Stimulated activated CD8-positive, alpha-beta memory T cell treated with anti-CD3 and anti-CD28 coated beads, Interleukin-12 subunit alpha, Interleukin-12 subunit beta, amount 100 ng/mL, for 4 hours (primary cell): Measurements from ENCODE around the gene RAET1E.
"Not testable (repeated sequence)": the region's sequence is repeated elsewhere in the genome, so short reads cannot be mapped to it uniquely, and the experiment has no call there.

Experiments
- DNase-seq: peaks from one replicate; pipeline ENCODE4 v3.0.0-alpha.2; 2020; ENCODE audit warnings: low read depth

Gene RAET1E

DNA sequence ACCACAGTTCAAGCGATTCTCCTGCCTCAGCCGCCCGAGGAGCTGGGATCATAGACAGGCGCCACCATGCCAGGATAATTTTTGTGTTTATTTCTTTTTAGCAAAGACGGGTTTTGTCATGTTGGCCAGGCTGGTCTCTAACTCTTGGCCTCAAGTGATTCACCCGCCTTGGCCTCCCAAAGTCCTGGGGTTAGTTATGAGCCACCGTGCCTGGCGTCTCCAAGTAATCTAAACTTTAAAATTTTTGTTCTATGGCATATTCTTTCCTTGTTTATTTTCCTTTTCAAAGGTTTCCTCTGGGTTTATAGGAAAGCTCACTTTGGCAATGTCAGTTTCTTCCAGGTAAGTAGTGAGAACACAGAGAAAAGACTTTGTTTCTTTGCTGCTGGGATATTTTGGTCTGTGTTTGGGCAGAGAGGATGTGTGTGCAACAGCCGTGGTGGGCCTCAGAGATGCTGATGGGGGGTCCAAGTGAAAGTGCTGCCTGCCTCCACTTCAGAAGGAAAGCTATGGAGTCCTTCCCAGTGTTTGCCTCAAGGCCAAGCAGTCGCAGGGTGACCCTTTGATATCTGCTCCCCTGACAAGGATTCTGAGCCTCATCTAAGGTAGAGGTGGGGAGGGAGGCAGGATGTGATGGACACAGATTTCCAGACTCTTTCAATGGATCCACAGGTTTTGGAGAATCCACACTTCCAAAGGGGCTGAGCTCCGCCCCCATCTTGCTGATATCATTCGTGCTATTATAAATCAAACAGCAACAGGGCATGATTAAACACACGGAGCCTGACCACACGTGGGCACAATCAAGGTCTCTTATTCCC, 36.1 kb downstream of the RAET1E start:
- DNase-seq, result no peak

DNA sequence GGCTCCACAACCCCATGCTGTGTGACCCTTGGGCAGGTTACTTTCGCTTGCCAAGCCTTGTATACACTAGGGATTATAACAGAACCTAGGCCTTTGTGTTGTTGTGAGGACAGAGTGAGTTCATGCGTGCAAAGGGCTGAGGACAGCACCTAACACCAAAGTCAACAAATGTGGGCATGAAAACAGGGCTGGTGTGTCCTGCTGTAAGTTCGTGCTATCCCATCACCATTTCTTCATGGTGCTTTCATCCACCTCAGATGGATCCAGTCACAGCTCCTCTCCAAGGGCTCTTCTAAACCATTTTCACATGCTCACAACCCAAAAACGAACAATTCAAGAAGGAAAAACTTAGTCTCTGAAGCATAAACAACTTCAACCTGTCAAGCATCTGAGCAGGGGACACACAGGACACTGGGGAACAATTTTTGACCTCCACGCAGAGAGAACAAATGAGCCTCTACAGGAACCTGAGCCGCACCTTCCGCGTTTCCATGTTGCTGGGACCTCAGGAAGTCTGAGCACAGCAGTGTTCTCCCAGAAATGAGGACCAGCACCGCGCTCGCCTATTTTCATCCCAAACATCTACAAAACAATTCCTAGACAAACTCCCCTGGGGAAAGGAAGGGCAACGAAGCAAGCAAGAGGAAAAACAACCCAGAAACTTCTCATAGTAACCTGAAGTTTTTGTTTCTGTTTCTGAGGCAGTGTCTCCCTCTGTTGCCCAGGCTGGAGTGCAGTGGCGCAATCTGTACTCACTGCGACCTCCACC, 36.9 kb downstream of the RAET1E start:
- no peak for DNase-seq

DNA sequence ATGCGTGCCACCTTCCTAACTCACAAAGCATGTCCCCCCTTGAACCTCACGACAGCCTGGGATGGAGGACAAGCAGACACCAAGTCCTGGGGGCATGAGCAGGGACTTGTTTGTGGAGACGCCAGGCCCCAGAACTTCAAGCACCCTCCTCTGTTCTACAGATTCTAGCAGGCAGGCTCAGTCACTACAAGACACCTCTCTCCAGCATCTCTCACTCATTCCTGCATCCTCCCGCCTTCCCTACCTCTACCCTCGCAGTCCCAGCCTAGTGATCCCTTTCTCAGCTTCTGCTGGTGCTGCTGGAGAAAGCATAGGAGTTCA, 37.4 kb downstream of the RAET1E start:
- DNase-seq, result no peak

DNA sequence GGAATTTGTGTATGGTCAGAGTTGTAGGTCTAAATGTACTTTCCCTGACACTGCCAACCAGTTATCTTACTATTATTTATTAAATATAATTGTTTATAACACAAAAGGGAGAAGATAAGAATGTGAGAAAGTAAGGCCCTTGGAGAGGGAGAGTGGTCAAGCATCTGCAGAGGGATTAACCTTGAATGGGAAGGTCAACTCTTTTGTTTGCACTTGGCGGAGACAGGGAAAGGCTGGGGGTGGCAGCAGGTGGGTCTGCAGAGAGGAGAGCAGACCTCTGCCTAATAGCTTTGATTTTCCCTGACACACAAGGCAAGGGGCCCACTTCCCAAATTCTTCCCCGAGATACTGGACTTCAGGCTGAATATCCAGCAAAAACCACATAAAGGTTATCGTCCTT, 38.0 kb downstream of the RAET1E start:
- no peak for DNase-seq

DNA sequence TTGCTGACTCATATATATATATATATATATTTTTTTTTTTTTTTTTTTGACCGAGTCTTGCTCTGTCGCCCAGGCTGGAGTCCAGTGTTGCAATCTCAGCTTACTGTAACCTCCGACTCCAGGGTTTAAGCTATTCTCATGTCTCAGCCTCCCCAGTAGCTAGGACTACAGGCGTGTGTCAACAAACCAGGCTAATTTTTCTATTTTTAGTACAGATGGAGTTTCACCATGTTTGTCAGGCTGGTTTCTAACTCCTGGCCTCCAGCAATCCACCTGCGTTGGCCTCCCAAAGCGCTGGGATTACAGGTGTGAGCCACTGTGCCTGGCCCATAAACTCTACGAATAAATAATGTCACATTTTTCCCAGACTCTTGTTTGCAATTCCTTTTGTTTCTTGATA, 38.5 kb downstream of the RAET1E start:
- DNase-seq, result no peak

DNA sequence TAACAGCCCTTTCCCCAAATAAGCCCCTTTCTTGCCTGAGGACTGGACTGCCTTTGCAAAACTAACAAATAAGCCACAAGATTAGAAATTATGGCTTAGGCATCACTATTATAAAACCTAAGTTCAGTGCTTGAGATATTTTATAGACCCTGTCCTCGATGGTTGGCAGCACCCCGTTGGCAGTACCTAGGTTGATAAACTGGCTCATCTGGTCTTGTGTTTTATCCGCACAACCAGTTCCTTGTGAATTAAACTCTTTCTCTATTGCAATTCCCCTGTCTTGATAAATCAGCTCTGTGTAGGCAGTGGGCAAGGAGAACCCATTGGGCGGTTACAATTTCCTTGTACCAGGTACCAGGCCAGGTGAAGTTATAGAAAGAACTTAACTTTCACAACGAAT, 40.4 kb downstream of the RAET1E start:
- DNase-seq, result no peak

DNA sequence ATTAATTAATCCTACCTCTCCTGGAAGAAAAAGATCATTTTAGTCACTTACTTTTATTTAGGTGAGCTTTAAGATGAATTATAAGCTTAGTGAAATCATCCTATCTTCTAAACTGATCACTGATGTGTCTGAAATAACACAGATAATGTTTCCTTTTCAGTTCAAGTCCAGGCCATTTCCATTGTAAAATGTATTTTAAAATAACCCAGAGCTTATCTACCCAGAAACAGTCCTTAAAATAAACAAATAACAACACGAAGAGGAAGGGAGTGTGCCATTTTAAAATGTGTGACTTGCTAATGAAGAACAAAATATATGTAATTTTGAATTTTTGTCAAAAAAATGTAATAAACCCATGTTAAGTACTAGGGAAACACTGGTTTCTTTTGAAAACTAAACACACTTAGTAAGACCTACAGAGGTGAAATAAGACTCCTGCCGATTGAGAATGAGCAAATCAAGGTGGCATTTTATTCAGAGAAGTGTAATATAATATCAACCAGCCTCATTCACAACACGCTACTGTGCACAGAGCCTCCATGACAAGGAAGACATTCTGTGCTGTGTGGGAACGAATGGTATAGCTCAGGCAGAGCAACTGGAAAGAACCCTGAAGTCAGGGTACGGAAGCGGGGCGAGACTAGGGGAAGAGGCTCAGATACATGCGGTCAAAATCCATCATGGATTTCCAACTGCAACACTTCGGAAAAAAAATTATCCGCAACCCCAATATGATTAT, 41.5 kb downstream of the RAET1E start:
- no peak for DNase-seq

DNA sequence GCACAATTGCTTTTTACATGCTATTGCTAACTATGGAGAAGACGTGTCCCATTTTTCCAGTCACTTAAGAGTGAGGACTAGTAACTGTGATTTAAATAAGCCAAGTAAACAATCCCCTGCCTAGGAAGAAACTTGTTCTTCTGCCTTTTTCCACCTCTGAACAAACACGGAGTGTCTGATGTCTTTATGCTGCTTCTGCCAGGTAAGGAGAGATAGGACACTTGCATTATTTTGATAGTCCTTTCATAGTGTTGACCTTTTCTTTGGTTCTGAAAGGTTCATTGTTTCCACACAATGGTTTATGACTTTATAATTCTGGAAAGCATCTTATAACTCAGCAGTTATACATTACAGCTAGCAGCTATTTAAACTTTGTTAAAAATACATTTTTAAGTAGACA, 42.2 kb downstream of the RAET1E start:
- DNase-seq, result no peak

DNA sequence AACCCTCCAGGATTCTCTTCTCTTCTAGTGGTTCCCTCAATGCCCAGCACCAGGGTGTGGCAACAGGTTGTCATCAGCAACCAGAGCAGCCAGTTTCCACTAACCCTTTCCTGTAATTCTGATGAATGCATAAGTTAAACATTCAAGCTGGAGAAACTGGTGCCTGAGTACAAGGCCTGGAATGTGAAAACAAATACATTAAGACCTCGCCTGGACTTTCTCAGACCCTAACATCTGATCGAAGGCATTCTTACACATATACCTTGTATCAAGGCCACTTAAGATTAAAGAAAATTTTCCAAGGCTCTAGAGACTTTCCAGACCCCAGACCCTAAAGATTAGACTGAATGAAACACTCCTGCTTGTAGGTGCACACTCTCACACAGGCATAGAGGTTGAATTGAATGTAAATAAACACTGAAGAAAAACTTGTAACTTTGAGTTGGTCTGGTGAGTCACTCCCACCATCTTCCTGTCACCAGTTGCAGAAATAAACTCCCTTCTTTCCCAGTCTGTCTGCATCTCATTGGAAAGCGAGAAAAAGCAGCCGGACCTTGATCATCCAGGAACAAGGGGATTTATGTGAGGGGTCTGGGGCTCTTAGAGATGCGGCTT, 42.8 kb downstream of the RAET1E start:
- DNase-seq, result no peak

DNA sequence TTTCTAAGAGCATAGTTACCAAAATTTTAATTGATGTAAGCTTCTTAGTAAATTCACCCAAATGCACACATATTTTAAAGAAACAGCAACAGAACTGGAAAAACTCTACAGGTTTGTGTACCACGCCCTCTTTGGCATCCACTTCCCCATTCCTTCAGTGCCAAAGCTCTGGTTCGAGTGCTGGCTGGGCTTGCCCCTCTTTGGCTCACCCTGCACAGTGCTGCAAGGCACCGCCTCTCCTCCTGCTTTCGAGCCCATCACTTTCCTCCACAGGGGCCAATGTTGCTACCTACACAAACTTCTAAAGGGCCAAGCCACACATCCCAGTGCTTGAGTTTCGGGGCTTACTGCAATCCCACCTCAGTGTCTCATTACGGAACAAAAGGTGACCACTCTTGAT, 43.4 kb downstream of the RAET1E start:
- no peak for DNase-seq

DNA sequence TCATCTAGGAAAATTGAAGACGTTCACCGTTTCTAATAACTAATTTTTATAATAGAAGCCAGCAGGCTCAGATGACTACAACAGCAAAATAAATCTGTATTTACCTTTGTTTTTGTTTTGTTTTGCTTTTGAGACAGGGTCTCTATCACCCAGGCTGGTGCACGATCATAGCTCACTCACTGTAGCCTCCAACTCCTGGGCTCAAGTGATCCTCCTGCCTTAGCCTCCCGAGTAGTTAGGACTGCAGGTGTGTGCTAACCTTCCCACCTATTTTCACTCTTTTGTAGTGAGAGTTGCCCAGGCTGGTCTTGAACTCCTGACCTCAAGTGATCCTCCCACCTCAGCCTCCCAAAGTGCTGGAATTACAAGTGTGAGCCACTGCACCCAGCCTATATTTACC, 43.9 kb downstream of the RAET1E start:
- DNase-seq, result not testable (repeated sequence)

DNA sequence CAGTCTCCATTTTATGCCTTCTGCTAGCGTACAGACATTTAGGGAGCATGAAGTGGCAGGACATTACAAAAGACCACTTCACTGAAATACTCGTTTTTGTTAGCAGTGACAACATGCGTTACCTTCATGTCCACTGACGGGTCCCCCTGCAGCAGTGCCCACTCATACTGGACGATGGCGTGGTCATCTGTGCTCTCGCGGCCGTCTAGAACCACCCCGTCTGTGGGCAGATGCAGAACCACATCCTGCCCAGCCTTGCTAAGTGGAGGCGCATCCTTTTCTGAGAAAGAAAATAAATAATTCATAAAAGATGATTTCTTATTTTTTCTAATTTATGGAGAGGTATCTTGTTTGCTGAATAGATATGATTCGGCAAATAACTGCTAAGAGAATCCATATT, 45.0 kb downstream of the RAET1E start:
- no peak for DNase-seq

DNA sequence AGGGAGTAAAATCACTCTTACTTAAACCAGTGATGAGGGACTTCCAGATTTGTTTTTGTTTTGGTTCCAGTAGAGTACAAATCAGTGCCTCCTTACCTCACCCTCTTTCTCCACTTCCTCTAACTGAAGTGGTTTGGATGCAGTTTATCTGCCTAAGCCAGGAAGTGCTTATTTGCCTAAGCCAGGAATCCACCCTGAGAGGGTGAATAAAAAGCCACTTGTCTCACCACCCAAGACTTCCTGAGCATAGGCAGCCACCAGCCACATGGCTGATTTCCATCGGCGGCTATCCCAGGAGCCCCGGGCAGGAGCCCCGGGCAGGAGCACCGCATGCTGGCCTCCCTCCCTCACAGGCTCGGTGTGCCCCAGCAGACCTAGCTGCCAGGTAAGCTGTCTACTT, 45.7 kb downstream of the RAET1E start:
- DNase-seq, result no peak

DNA sequence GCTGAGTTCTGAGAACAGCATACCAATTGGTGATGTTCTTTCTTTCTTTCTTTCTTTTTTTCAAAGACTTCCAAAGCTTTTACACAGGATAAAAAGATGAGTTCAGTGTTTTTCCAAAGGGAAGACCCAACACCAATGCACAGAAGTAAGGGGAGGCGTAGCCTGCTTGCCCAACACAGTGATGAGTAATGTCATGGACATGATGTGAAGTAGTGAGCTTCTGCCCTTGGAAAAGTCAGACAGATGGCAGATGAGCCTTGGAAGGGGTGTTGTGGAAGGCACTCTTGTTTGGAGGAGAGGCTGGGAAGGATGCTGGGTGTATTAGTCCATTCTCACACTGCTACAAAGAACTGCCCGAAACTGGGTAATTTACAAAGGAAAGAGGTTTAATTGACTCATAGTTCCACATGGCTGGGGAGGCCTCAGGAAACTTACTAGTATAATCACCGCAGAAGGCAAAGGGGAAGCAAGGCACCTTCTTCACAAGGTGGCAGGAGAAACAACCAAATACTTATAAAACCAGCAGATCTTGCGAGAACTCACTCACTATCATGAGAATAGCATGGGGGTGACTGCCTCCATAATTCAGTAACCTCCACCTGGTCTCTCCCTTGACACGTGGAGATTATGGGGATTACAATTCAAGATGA, 46.3 kb downstream of the RAET1E start:
- no peak for DNase-seq

DNA sequence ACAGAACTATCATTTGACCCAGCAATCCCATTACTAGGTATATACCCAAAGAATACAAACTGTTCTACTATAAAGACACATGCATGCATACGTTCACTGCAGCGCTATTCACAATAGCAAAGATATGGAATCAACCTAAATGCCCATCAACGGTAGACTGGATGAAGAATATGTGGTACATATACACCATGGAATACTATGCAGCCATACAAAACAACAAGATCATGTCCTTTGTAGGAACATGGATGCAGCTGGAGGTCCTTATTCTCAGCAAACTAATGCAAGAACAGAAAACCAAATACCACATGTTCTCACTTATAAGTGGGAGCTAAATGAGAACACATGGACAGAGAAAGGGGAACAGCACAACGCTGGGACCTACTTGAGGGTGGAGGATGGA, 49.6 kb downstream of the RAET1E start:
- not testable (repeated sequence) for DNase-seq
